GM19023 (cell line): ENCODE data around the gene TGIF1.

Source experiments
- ATAC-seq: cut with Tn5 transposase; IDR thresholded peaks from one replicate; pipeline ENCODE4 v1.9.1; 2021; ENCODE audit warnings: mild to moderate bottlenecking, moderate library complexity; ENCODE audit not compliant: unreplicated experiment

Gene TGIF1

GRCh38 chr18:3480827-3481573 is 31.0 kb downstream of the TGIF1 start:
- no peak for ATAC-seq

GRCh38 chr18:3481696-3482210 is 31.8 kb downstream of the TGIF1 start:
- no peak for ATAC-seq

- no peak for ATAC-seq
These were observed 32.3 kb downstream of the TGIF1 start for GRCh38 chr18:3482258-3482657.

GRCh38 chr18:3485153-3486149 is 35.5 kb downstream of the TGIF1 start:
- no peak for ATAC-seq

- ATAC-seq, result no peak
These were observed 36.5 kb downstream of the TGIF1 start for GRCh38 chr18:3486512-3486911.

GRCh38 chr18:3489462-3489861 is 39.5 kb downstream of the TGIF1 start:
- no peak for ATAC-seq

- no peak for ATAC-seq
These were observed 42.1 kb downstream of the TGIF1 start for GRCh38 chr18:3491981-3492555.

GRCh38 chr18:3492721-3493120 is 42.7 kb downstream of the TGIF1 start:
- no peak for ATAC-seq

GRCh38 chr18:3493501-3494244 is 43.7 kb downstream of the TGIF1 start:
- no peak for ATAC-seq

GRCh38 chr18:3494245-3494526 is 44.2 kb downstream of the TGIF1 start:
- no peak for ATAC-seq

- ATAC-seq, result no peak
These were observed 44.6 kb downstream of the TGIF1 start for GRCh38 chr18:3494569-3494968.

- ATAC-seq, result no peak
These were observed 45.9 kb downstream of the TGIF1 start for GRCh38 chr18:3495691-3496430.

- no peak for ATAC-seq
These were observed 48.9 kb downstream of the TGIF1 start for GRCh38 chr18:3498698-3499471.

GRCh38 chr18:3499501-3499900 is 49.5 kb downstream of the TGIF1 start:
- ATAC-seq, result no peak

GRCh38 chr18:3500016-3500415 is 50.0 kb downstream of the TGIF1 start:
- ATAC-seq, result no peak

GRCh38 chr18:3502650-3503049 is 52.7 kb downstream of the TGIF1 start:
- no peak for ATAC-seq

GRCh38 chr18:3504637-3505036 is 54.7 kb downstream of the TGIF1 start:
- no peak for ATAC-seq

GRCh38 chr18:3508576-3509549 is 58.9 kb downstream of the TGIF1 start:
- ATAC-seq, result no peak
